Measurements from ENCODE around the gene TBC1D3H.
"Not testable (repeated sequence)": the region's sequence is repeated elsewhere in the genome, so short reads cannot be mapped to it uniquely, and the experiment has no call there.

The TBC1D3H gene

GRCh38 chr17:36388385-36389245 is at the start of gene TBC1D3H:
Gene TBC1D3H (minus strand): TSS chr17:36388435. CDS start chr17:36386895, 1,540 bp downstream.
- not testable (repeated sequence) for H3K27me3 ChIP-seq (ENCODE audit: control insufficient read depth, insufficient read depth, low read length); H3K9ac ChIP-seq (ENCODE audit: low read length); H3K4me1 ChIP-seq (ENCODE audit: control insufficient read depth, insufficient read depth, low read length); H3K36me3 ChIP-seq (ENCODE audit: control insufficient read depth, insufficient read depth, low read length); H3K27ac ChIP-seq (ENCODE audit: low read depth, low read length); H3K4me3 ChIP-seq (ENCODE audit: low read length)

- H3K9ac ChIP-seq (ENCODE audit: low read length); H3K36me3 ChIP-seq (ENCODE audit: control insufficient read depth, insufficient read depth, low read length); H3K4me3 ChIP-seq (ENCODE audit: low read length); H3K27ac ChIP-seq (ENCODE audit: low read depth, low read length); H3K27me3 ChIP-seq (ENCODE audit: control insufficient read depth, insufficient read depth, low read length); H3K4me1 ChIP-seq (ENCODE audit: control insufficient read depth, insufficient read depth, low read length): not testable (repeated sequence)
Measured at GRCh38 chr17:36428891-36429290, 40.7 kb upstream of the TBC1D3H start.

- not testable (repeated sequence) for H3K4me1 ChIP-seq (ENCODE audit: control insufficient read depth, insufficient read depth, low read length); H3K27ac ChIP-seq (ENCODE audit: low read depth, low read length); H3K27me3 ChIP-seq (ENCODE audit: control insufficient read depth, insufficient read depth, low read length); H3K4me3 ChIP-seq (ENCODE audit: low read length); H3K36me3 ChIP-seq (ENCODE audit: control insufficient read depth, insufficient read depth, low read length); H3K9ac ChIP-seq (ENCODE audit: low read length)
Measured at GRCh38 chr17:36415180-36415941, 27.1 kb upstream of the TBC1D3H start.

- H3K27me3 ChIP-seq (ENCODE audit: control insufficient read depth, insufficient read depth, low read length); H3K4me3 ChIP-seq (ENCODE audit: low read length); H3K36me3 ChIP-seq (ENCODE audit: control insufficient read depth, insufficient read depth, low read length); H3K27ac ChIP-seq (ENCODE audit: low read depth, low read length); H3K9ac ChIP-seq (ENCODE audit: low read length); H3K4me1 ChIP-seq (ENCODE audit: control insufficient read depth, insufficient read depth, low read length): not testable (repeated sequence)
Measured at GRCh38 chr17:36390943-36391645, 2.9 kb upstream of the TBC1D3H start.

- not testable (repeated sequence) for H3K27me3 ChIP-seq (ENCODE audit: control insufficient read depth, insufficient read depth, low read length); H3K4me1 ChIP-seq (ENCODE audit: control insufficient read depth, insufficient read depth, low read length); H3K36me3 ChIP-seq (ENCODE audit: control insufficient read depth, insufficient read depth, low read length); H3K9ac ChIP-seq (ENCODE audit: low read length); H3K27ac ChIP-seq (ENCODE audit: low read depth, low read length); H3K4me3 ChIP-seq (ENCODE audit: low read length)
Measured at GRCh38 chr17:36375938-36376337, 12.3 kb downstream of the TBC1D3H start.

- not testable (repeated sequence) for H3K4me1 ChIP-seq (ENCODE audit: control insufficient read depth, insufficient read depth, low read length); H3K36me3 ChIP-seq (ENCODE audit: control insufficient read depth, insufficient read depth, low read length); H3K9ac ChIP-seq (ENCODE audit: low read length); H3K27ac ChIP-seq (ENCODE audit: low read depth, low read length); H3K27me3 ChIP-seq (ENCODE audit: control insufficient read depth, insufficient read depth, low read length); H3K4me3 ChIP-seq (ENCODE audit: low read length)
Measured at GRCh38 chr17:36362496-36362895, 25.7 kb downstream of the TBC1D3H start.
